NOMO-1 treated with DMSO at 0.1 percent for 48 hours (cell line): Measurements from ENCODE around the gene GPAT2.
"Not testable (repeated sequence)": the region's sequence is repeated elsewhere in the genome, so short reads cannot be mapped to it uniquely, and the experiment has no call there.

Source experiments
- DNase-seq: peaks from one replicate; lab custom pipeline; 2025; ENCODE audit not compliant: unreplicated experiment; lab: John Stamatoyannopoulos, UW

Gene GPAT2, protein sequence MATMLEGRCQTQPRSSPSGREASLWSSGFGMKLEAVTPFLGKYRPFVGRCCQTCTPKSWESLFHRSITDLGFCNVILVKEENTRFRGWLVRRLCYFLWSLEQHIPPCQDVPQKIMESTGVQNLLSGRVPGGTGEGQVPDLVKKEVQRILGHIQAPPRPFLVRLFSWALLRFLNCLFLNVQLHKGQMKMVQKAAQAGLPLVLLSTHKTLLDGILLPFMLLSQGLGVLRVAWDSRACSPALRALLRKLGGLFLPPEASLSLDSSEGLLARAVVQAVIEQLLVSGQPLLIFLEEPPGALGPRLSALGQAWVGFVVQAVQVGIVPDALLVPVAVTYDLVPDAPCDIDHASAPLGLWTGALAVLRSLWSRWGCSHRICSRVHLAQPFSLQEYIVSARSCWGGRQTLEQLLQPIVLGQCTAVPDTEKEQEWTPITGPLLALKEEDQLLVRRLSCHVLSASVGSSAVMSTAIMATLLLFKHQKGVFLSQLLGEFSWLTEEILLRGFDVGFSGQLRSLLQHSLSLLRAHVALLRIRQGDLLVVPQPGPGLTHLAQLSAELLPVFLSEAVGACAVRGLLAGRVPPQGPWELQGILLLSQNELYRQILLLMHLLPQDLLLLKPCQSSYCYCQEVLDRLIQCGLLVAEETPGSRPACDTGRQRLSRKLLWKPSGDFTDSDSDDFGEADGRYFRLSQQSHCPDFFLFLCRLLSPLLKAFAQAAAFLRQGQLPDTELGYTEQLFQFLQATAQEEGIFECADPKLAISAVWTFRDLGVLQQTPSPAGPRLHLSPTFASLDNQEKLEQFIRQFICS

DNA sequence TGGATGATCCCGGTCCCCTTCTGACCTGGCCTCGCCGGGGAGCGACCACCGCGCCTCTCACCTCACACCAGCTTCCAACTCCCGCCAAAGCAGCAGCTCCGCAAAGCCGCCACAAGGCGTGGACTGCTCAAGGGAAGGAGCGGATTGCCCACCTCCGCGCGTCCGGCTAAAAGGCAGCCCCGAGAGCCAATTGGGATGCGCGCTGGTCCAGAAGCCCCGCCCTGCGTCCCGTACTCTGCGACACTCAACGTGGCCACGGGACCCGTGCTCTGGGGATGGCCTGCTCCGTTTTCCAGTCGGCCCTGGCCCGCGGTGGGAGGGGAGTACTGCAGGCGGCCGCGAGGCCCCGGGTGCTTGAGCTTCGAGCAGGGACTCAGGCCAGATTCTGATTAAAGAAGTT, at the start of gene GPAT2:
Gene GPAT2, minus strand, starts transcription at position 125 of the 400 bp plus-strand sequence. CDS start 2,557 bp downstream, outside the sequence.
- not testable (repeated sequence) for DNase-seq

DNA sequence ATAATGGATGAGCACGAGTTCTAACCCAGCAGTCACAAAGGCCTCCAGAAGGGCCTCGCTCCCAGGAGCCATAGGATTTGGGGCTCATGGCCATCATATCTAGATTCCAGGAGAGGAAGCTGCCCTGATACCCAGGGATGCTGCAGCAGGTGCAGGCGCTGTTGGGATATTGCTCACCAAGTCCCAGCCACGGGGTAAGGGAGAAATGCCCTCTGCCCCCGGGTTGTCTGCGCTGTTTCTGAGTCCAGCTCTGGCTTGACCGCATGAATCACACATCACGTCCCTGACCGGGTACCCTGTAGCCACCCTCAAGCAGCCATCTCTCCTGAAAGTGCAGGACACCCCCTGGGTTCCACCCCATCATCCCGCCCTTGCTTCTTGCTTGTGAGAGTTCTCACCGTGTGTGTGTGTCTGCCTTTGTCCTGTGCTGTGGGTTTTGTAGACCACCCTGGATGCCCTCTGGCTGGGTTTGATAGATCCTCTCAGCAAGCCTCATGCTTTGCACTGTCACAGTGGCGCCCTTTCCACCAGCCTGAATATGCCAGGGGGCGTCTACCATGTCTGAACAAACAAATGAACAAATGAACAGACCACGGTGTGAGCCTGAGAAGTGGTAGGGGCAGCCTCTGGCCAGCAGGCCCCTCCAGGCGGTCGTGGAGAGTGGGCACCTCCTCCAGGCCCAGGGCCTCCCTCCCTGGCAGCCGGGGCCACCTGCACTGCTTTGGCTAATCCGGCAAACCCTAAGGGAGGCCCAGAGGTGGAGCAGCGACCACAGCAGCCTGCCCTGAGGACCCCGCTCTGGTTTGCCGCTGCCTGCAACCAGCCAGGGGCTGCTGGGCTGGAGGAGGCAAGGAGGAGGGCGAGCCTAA, 49.5 kb upstream of the GPAT2 start:
- no peak for DNase-seq

DNA sequence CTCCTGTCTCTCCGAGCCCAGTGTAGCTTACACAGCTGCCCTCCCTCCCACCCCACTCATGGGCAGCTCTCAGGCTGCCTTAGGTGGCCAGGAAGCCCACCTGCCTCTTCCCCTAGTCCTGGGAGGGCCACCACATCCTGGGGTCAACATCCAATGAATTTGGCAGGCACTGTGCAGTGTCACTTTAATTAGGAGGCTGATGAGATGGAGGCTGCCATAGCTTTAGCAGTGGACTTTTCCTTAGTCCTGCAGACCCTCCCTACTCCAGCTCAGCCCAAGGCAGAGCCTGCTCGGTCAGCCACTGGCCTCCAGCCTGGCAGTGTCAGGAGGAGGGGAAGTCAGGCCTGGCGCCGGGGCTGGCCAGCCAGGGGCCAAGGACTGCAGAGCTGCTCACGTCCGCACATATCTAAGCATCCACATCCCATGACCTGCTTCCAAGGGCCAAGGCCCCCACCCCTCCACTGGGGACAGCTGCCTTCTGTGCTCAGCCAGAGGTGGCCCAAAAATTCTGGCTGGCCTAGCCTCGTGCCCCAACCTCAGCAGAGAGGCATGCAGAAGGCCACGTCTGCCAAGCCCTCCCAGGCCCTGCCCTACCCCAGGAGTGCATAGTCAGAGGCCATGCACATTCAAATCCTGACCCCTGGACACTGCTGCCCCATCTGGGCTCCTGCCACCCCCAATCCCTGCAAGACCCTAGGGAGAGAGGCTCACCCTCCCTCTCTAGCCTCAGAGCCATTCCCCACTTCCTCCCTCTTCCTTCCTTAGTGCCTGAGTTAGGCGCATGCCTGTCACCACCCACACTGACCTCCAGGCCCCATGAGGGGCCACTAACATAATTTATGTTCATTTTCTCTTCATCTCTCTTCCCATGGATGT, 48.6 kb upstream of the GPAT2 start:
- DNase-seq = no peak

DNA sequence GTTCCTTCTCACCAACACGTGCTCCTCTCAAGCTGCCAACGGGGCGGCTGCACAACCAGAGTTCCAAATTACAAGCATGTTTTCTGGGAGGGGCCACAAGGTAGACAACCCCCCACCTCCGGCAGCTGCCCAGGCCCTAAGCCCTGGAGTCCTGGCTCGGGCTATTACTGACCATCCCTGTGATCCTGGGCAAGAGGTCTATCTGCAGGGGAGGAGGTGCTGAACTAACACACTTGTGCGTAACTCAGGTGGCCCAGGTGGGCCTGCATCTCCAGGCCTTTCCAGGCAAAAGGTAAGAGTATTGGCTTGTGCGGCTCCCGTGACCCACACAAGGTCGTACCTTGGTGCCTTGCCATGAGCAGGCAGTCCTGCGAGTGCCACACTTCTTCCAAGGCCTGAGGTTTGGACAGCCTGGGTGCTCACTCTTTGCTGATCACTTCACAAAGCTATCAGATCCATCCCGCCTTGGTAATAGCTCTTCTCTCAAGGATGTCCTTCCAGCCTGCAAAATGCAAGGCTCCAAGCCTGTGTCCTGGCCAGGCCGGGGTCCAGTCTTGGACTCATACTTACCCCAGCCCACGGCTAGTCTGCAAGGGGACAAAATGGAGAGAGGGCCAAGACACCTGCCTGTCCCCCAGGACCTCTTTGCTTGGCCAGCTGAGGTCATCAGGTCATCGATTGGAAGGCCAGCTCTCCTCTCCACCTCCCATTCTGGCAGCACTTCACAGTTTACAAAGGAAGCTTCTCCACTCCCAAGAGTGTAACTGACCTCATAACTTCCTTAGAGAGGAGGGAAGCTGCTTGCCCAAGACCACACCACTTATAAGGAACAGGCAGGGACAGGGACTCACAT, 47.7 kb upstream of the GPAT2 start:
- DNase-seq = no peak

DNA sequence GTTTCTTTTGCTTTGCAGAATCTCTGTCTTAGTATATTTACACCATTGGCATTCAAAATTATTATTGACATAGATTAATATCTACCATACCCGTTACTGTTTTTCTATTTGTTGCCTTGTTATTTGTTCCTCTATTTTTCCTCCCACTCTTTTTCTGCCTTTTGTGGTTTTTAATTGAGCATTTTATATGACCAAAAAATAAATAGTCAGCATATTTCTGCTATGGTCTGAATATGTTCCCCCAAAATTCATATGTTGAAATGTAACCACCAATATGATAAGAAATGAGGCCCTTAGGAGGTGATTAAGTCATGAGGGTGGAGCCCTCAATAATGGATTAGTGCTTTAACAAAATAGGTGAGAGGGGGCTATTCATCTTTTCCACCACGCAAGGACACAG, 46.3 kb upstream of the GPAT2 start:
- DNase-seq = no peak

DNA sequence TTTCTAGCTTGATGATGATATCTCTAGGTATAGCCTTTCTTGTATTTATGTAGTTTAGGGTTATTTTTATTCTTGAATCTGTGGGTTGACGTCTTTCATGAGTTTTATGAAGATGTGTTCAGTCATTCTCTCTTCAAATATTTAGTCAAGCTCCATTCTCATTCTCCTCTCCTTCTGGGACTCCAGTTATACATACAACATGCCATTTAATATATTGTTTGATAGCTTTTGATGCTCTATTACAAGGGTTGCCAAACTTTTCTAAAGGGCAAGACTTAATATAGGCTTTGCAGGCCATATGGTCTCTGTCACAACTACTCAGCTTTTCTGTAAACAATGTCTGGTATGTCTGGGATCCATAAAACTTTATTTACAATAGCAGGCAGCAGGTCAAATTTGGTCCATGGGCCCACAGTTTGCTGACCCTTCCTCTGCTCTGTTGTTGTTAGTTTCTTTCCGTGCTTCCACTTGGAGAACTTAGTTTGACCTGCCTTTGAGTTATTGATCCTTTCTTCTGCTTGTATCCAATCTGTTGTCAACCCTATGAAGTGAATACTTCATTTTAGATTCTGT, 40.6 kb upstream of the GPAT2 start:
- no peak for DNase-seq

DNA sequence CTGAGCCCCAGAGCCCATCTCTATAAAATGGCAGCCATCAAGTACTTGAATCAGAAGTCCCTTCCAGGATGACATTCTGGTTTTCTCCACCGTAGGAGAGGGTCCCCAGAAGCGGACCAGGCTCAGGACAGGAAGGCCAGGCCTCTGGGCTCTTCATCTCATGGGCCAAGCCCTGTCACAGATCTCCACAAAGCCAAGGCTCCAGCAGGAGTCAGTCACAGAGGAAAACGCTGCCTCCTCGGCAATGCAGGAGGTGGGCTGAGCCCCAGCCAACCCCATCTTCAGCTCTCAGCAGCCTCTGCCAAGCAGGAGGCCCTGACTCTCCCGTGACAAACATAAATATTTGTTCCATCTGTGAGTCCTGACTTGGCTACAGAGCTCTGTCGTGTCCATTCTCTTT, 39.4 kb upstream of the GPAT2 start:
- no peak for DNase-seq

DNA sequence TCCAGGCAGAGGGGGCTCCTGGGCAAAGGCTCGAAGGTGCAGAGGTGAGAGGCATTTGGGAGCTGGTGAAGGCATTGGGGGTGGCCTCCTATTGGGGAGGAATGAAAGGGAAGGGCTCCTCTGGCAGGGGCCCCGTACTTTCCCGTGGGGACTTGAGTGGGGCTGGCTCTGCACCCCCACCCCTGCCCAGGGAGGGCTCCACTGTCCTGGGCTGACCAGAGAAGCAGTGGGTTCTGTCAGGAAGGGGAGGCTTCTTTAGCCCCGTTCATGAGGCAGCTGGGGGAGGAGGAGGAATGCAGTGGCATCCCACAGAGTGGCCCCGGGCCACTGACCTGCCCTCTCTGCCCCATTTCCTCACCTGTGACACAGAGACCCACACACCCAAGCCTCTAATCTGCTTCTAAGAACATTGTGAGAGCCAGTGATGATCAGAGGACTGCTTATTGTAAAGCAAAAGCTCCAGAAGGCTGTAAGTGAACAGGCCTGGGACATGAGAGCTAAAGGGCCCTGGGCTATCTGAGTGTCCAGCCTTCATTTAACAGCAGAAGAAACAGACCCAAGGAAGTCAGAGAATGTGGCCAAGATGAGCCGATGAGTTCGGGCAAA, 38.6 kb upstream of the GPAT2 start:
- DNase-seq = no peak

DNA sequence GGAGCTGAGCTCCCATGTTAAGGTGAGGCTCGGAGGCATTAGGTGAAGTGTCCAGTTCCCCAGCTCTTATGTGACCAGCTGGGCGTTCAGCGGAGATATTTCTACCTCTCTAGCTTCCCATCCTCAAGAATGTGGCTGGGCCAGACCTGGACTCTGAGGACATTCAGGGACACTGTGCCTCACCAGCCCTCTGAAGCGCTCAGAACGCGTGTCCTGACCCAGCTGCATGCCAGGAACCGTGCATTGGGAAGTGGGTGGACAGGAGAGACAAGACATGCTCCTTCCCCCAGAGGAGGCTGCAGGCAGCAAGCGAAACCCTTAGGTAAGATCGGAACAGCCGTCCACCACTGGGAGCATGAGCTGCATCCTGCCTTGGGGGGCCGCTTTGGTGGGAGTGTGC, 38.0 kb upstream of the GPAT2 start:
- DNase-seq = no peak

DNA sequence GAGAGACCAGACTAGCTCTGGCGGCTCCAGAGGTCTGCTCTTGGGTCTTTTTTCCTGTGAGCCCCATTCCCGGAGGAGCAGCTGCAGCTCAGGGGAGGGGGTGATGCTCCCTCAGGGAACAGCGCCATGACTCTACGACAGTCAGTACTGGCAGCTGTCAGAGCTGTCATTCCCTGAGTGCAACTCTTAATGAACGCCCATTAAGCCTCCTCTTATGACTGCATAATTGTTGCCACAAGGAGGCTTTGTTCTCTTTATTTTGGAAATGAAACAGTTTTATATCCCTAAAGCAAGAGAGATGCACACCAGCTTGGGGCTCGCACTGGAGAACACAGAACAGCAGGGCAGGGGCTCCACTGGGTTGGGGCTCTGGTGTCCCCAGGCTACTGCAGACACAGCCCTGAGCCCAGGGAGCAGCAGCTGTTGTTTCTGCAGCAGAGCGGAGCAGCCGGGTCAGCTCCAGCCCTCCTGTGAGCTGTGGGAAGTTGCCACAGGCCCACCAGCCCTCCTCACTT, 37.3 kb upstream of the GPAT2 start:
- not testable (repeated sequence) for DNase-seq

DNA sequence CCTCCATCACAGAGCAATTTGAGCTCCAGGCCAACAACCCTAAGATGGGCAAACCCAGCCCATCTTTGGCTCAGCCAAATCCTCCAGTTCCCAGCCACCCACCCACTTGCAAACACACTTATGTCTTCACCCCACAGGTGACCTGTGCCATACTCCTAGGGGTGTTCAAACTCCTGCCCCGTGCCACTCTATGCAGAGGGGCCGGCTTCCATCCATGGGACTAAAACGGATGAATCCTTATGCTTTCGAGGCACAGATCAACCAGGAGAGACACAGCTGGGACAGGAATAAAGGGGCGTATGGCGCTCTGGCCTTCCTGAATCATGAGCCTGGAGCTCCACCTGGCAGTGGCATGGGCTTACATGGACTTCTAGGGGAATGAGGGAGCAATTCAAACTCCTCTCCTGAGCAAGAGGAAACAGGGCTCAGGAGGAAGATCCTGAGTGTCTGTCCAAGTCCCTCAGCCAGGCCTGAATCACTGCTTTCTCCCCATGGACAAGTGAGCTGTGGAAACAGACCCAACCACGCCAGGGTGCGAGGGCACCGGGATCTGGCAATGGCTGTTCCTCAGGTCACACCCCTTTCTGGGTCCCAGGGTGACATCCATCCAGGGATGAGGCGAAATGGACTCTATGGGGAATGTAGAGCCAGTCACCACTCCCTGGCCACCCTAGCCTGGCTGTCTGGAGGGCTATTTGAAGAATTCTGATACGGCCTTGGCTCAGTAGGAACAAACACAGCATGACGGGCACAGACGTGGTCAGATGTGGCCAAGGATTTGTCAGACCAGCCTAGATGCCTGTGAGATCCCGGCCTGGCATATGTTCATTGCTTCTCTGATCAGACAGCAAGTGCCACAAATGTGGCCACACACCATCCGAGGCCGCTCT, 36.6 kb upstream of the GPAT2 start:
- not testable (repeated sequence) for DNase-seq

DNA sequence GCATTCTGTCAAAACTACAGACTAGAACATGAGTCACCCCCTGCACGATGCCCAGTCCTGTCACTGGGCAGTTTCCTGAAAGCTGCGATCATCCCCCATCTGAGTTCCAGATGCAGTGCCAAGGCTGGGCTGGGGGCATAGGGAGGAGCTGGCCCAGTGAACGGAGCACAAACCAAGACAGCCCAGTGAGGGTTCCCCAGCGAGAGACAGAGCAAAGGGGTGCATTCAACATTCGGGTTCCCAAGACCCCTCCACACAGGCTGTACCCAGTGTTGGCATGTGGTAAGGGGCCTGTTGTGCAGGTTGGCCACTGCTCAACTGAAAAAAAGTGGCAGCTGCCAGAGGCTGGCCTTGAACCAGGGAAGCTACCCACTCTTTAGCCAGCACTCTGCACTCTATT, 35.6 kb upstream of the GPAT2 start:
- not testable (repeated sequence) for DNase-seq

DNA sequence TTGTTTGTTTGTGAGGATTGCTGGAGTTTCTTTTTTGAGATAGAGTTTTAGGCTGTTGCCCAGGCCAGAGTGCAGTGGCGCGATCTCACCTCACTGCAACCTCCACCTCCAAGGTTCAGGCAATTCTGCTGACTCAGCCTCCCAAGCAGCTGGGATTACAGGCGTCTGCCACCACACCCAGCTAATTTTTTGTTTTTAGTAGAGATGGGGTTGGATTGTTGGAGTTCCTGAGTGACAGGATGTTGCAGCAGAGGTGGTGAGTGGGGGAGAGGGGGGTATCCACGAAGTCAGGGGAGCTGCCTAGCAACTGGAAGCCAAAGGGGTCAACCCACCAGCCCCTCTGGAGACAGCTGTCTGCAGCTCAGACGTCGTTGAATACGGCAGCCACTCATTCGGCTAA, 35.2 kb upstream of the GPAT2 start:
- not testable (repeated sequence) for DNase-seq

DNA sequence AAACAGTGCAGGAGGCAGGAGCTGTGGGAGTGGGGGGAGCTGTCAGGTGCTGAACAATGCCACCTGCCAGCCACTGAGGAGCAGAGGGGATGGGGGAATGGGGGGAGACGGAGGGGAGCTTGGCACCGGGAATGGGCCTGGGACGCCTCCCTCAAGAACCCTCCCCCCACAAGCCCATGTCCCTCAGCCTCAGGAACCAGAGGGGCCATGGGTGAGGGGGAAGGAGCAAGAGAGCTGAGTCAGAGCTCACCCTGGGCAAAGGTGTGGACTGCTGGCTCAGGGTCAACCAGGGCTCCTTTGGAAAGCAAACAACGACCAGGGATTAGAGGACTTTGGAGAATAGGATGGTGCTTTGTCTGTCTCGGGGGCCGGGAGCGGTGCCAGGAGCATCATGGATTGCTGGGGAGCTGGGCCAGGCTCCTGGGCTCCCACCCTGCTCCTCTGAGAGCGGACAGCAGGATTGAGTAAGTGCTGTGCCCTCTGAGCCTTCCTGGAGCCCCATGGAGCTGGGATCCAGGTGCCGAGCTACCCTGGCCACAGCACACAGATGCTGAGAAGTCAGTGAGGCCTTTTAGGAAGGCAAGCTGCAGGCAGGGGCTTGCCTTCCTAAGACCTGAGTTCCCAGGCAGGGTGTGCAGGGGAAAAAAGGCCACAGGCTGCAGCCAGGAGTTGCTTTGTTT, 33.3 kb upstream of the GPAT2 start:
- DNase-seq = not testable (repeated sequence)

DNA sequence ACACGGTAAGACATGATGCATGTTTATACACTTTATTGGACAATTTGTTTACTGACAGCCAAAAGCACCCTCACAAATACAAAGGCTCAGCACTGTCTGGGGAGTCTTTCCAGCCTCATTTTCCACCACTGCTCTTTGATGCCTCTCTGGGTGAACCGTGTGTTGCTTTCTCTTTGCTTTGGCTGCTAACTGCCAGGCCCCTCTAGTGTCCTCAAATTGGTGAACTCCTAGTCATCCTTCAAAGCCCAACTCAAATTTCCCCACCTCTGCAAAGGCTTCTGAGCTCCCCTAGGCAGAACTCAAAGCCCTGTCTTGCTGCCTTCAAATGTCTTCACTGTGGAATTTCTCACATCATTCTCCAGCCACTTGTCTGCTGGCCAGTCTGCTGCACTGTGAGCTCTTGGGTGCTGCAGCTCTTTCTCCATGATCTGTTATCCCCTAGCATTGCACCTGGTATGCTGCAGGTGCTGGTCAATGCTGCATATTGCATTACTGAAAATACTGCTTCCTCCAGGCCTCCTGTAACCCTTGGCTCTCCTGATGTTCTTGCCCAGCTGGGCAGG, 32.5 kb upstream of the GPAT2 start:
- not testable (repeated sequence) for DNase-seq

DNA sequence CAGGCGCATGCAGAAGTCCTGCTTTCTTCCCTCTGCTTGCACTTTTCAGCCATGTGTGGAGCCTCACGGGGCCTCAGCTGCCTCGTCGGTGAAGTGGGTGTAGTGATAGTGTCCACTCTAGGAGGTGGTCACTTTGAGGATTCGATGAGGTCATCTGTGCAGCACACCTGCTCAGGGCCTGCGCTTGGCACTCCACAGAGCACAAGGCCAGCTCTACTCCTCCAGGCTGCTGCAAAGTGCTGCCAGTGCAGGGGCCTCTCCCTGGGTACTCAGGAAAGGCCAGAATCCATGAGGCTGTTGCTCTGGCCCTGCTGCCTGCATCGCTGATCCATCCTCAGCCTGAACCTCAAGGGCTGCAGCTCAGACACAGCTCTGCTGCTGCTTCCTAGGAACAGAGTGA, 31.8 kb upstream of the GPAT2 start:
- DNase-seq = not testable (repeated sequence)
